Measurements from ENCODE around the gene ZNF839. TPM values are rescaled to one million over a fixed set of nuclear protein-coding genes. Genes with fewer than 3 reads are reported as not detected.

The ZNF839 gene
- polyA plus RNA-seq (2011; rRNA removed) (7.0 and 7.1 TPM in 2 replicates), polyA minus RNA-seq (2011; rRNA and poly(A)+ RNA removed) (6.4 and 6.6 TPM in 2 replicates)

- Histone ChIP-seq H3K27ac (ENCODE audit: low read depth, low read length) (peak within 1 kb of the TSS; percentile 73), H3K27me3 (ENCODE audit: control insufficient read depth, insufficient read depth, low read length) (no peaks in the 10 kb centered on the region), H3K9me3 (ENCODE audit: control insufficient read depth, insufficient read depth, low read length) (no peaks in the 10 kb centered on the region; the same call in 1 of the 2 replicates), H3K4me3 (ENCODE audit: low read depth, low read length) (peak within 1 kb of the TSS; percentile 79)
- TF ChIP-seq, protein P1, sequence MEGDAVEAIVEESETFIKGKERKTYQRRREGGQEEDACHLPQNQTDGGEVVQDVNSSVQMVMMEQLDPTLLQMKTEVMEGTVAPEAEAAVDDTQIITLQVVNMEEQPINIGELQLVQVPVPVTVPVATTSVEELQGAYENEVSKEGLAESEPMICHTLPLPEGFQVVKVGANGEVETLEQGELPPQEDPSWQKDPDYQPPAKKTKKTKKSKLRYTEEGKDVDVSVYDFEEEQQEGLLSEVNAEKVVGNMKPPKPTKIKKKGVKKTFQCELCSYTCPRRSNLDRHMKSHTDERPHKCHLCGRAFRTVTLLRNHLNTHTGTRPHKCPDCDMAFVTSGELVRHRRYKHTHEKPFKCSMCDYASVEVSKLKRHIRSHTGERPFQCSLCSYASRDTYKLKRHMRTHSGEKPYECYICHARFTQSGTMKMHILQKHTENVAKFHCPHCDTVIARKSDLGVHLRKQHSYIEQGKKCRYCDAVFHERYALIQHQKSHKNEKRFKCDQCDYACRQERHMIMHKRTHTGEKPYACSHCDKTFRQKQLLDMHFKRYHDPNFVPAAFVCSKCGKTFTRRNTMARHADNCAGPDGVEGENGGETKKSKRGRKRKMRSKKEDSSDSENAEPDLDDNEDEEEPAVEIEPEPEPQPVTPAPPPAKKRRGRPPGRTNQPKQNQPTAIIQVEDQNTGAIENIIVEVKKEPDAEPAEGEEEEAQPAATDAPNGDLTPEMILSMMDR (IDR thresholded peaks at IDR 0.05; ENCODE audit: low read depth, low read length), result no peak
- DNase-seq (ENCODE audit: low read depth, low spot score), result peak; percentile 66
- ChIA-PET POLR2A (no interaction called here), CTCF (interaction anchor here (1.2 kb wide), 1 partner anchor 358 kb away, joined by 4 read pairs; no protein-coding TSS in a partner anchor)
Observed at GRCh38 chr14:102319351-102320032, at the start of gene ZNF839. Gene ZNF839, plus strand, starts transcription at chr14:102319746. Its CDS starts 20 bp downstream, at chr14:102319766.

GRCh38 chr14:102272392-102272791 lies 47.2 kb upstream of the ZNF839 start:
- POLR2A ChIA-PET, result no interaction called here
- H3K4me3 ChIP-seq (ENCODE audit: low read depth, low read length), result no peak overlapping the region
- CTCF ChIA-PET, result no interaction called here
- no peak for DNase-seq (ENCODE audit: low read depth, low spot score)
- peak overlapping the region; percentile 75 for H3K27ac ChIP-seq (ENCODE audit: low read depth, low read length)
- H3K9me3 ChIP-seq (ENCODE audit: control insufficient read depth, insufficient read depth, low read length), result peaks cover 8% of the 10 kb centered on the region; the same call in 1 of the 2 replicates
- TF ChIP-seq, protein P1 (IDR thresholded peaks at IDR 0.05; ENCODE audit: low read depth, low read length), result no peak
- no peaks in the 10 kb centered on the region for H3K27me3 ChIP-seq (ENCODE audit: control insufficient read depth, insufficient read depth, low read length)

DNA sequence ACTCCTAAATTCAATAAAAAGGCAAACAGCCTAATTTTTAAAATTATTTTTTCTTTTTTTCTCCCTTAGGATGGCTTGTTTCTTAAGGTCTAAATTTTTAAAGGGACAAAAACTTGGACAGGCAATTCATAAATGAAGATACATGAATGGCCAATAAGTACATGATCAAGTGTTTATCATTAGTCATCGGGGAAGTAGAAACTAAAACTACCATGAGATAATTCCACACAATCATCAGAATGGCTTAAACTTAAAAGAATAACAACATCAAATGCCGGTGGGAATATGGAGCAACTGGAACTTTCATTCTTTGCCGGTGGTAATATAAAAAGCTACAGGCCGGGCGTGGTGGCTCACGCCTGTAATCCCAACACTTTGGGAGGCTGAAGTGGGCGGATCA lies 43.7 kb upstream of the ZNF839 start:
- Histone ChIP-seq H3K27ac (ENCODE audit: low read depth, low read length) (no peak overlapping the region), H3K27me3 (ENCODE audit: control insufficient read depth, insufficient read depth, low read length) (no peaks in the 10 kb centered on the region), H3K9me3 (ENCODE audit: control insufficient read depth, insufficient read depth, low read length) (peaks cover 8% of the 10 kb centered on the region; the same call in 1 of the 2 replicates), H3K4me3 (ENCODE audit: low read depth, low read length) (no peak overlapping the region)
- POLR2A ChIA-PET, result no interaction called here
- CTCF ChIA-PET, result no interaction called here
- TF ChIP-seq, protein P1 (IDR thresholded peaks at IDR 0.05; ENCODE audit: low read depth, low read length), result no peak
- no peak for DNase-seq (ENCODE audit: low read depth, low spot score)

- peaks cover 8% of the 10 kb centered on the region; the same call in 1 of the 2 replicates for H3K9me3 ChIP-seq (ENCODE audit: control insufficient read depth, insufficient read depth, low read length)
- no peak for DNase-seq (ENCODE audit: low read depth, low spot score)
- H3K27me3 ChIP-seq (ENCODE audit: control insufficient read depth, insufficient read depth, low read length), result no peaks in the 10 kb centered on the region
- H3K4me3 ChIP-seq (ENCODE audit: low read depth, low read length), result no peak overlapping the region
- POLR2A ChIA-PET, result no interaction called here
- CTCF ChIA-PET, result interaction anchor here (0.8 kb wide), 1 partner anchor 13 kb away, joined by 3 read pairs; no protein-coding TSS in a partner anchor
- H3K27ac ChIP-seq (ENCODE audit: low read depth, low read length), result peak overlapping the region; percentile 62
- TF ChIP-seq, protein P1 (IDR thresholded peaks at IDR 0.05; ENCODE audit: low read depth, low read length), result no peak
Observed at GRCh38 chr14:102277874-102278630, 41.5 kb upstream of the ZNF839 start.

- Histone ChIP-seq H3K27me3 (ENCODE audit: control insufficient read depth, insufficient read depth, low read length) (no peaks in the 10 kb centered on the region), H3K4me3 (ENCODE audit: low read depth, low read length) (no peak overlapping the region), H3K27ac (ENCODE audit: low read depth, low read length) (peak overlapping the region; percentile 62), H3K9me3 (ENCODE audit: control insufficient read depth, insufficient read depth, low read length) (peaks cover 8% of the 10 kb centered on the region; the same call in 1 of the 2 replicates)
- ChIA-PET POLR2A (no interaction called here), CTCF (interaction anchor here (0.8 kb wide), 1 partner anchor 13 kb away, joined by 3 read pairs; no protein-coding TSS in a partner anchor)
- TF ChIP-seq, protein P1 (IDR thresholded peaks at IDR 0.05; ENCODE audit: low read depth, low read length), result no peak
- no peak for DNase-seq (ENCODE audit: low read depth, low spot score)
Observed at GRCh38 chr14:102278631-102278935, 41.0 kb upstream of the ZNF839 start.

All from AG04450 (cell line).